SK-N-SH (cell line): ENCODE measurements around the gene SIGLEC15. TPM values are rescaled to one million over a fixed set of nuclear protein-coding genes. Genes with fewer than 3 reads are reported as not detected.
A peak's percentile ranks its signal among the peaks of the same experiment; 100 is the strongest.

Experiments used
- CTCF ChIA-PET: fragments of 300-600, 350-600 bp; formaldehyde crosslinking; extraction: SDS; loops from one replicate; lab custom pipeline; 2021; lab: Yijun Ruan, JAX
- POLR2A ChIA-PET: fragments of 350-600 bp; sonication (Branson Sonifier 250); formaldehyde crosslinking; extraction: SDS; loops from one replicate; lab custom pipeline; 2020; ENCODE audit warnings: antibody characterized with exemption, inconsistent platforms; lab: Yijun Ruan, JAX
- DNase-seq: peaks from one replicate; pipeline ENCODE4 v3.0.0; 2012
- H2AFZ ChIP-seq: fragments of 200-600 bp; sonication (generic); 2 replicates; pipeline ENCODE4 v1.8.1; 2016; ENCODE audit warnings: antibody characterized with exemption, mild to moderate bottlenecking, low read depth
- H3F3A ChIP-seq: fragments of 200-600 bp; sonication (generic); replicated peaks from 2 replicates; pipeline ENCODE3; 2016; ENCODE audit warnings: antibody characterized with exemption, mild to moderate bottlenecking; ENCODE audit not compliant: insufficient read depth
- H3K27ac ChIP-seq, 2 experiments: fragments of 200-500 bp in 1 of 2; fragments of 200-600 bp in 1 of 2; sonication (Bioruptor generic) in 1 of 2; sonication (generic), shearing (Covaris generic) in 1 of 2; 2 replicates each; pipeline versions ENCODE4 v1.5.1 to v1.6.1; 2014 to 2016; ENCODE audit warnings: low read depth in 2 of 2, inconsistent platforms in 1 of 2, low read length in 1 of 2, mild to moderate bottlenecking in 1 of 2, mixed read lengths in 1 of 2
- H3K27me3 ChIP-seq: fragments of 200-600 bp; sonication (generic), shearing (Covaris generic); 2 replicates; pipeline ENCODE4 v1.6.1; 2016; ENCODE audit warnings: mixed run types; ENCODE audit not compliant: insufficient read depth
- H3K36me3 ChIP-seq, 2 experiments: fragments of 200-500 bp in 1 of 2; fragments of 200-600 bp in 1 of 2; sonication (Bioruptor generic) in 1 of 2; sonication (generic) in 1 of 2; replicated peaks in 1 of 2; 2 replicates each; pipeline versions ENCODE3 to v1.5.1; 2014 to 2016; ENCODE audit warnings: low read length in 1 of 2, mild to moderate bottlenecking in 1 of 2; ENCODE audit not compliant: insufficient read depth in 2 of 2, control insufficient read depth in 1 of 2
- H3K4me1 ChIP-seq, 2 experiments: fragments of 200-500 bp in 1 of 2; fragments of 200-600 bp in 1 of 2; sonication (Bioruptor generic) in 1 of 2; sonication (generic), shearing (Covaris generic) in 1 of 2; 2 replicates each; pipeline versions ENCODE4 v1.5.1 to v1.6.1; 2014 to 2016; ENCODE audit warnings: low read depth in 1 of 2, low read length in 1 of 2, mixed run types in 1 of 2; ENCODE audit not compliant: insufficient read depth in 2 of 2, control insufficient read depth in 1 of 2
- H3K4me2 ChIP-seq: fragments of 200-600 bp; sonication (generic), shearing (Covaris generic); 2 replicates; pipeline ENCODE4 v1.6.1; 2017; ENCODE audit warnings: mixed run types
- H3K4me3 ChIP-seq, 2 experiments: fragments of 200-500 bp in 1 of 2; fragments of 200-600 bp in 1 of 2; sonication (Bioruptor generic) in 1 of 2; sonication (generic), shearing (Covaris generic) in 1 of 2; 2 replicates each; pipeline versions ENCODE4 v1.5.1 to v1.8.1; 2014 to 2016; ENCODE audit warnings: low read depth in 2 of 2, inconsistent platforms in 1 of 2, low read length in 1 of 2, mild to moderate bottlenecking in 1 of 2, mixed read lengths in 1 of 2, moderate library complexity in 1 of 2
- H3K79me2 ChIP-seq: fragments of 200-600 bp; sonication (generic); 2 replicates; pipeline ENCODE4 v1.8.1; 2017; ENCODE audit warnings: mild to moderate bottlenecking; ENCODE audit not compliant: insufficient read depth
- H3K9ac ChIP-seq: fragments of 200-600 bp; sonication (generic); 2 replicates; pipeline ENCODE4 v1.6.1; 2017; ENCODE audit warnings: mixed run types
- H3K9me2 ChIP-seq: fragments of 200-600 bp; sonication (generic); 2 replicates; pipeline ENCODE4 v1.6.1; 2017; ENCODE audit warnings: mixed run types
- H3K9me3 ChIP-seq: fragments of 200-600 bp; sonication (generic); 2 replicates; pipeline ENCODE4 v1.6.1; 2017; ENCODE audit warnings: mixed run types, mild to moderate bottlenecking, moderate library complexity
- H4K20me1 ChIP-seq: fragments of 200-600 bp; sonication (generic); 2 replicates; pipeline ENCODE4 v1.6.1; 2017; ENCODE audit warnings: mild to moderate bottlenecking, mixed run types; ENCODE audit not compliant: insufficient read depth
- CHD2 ChIP-seq: fragments of 150-350 bp; IDR thresholded peaks from 2 replicates; pipeline ENCODE4 v1.6.1; 2018; ENCODE audit warnings: low read length; ENCODE audit not compliant: partially characterized antibody
- ELF1 ChIP-seq: IDR thresholded peaks from 2 replicates; pipeline ENCODE4 v1.4.0; 2012
- EP300 ChIP-seq, 2 experiments: IDR thresholded peaks; 2 replicates each; pipeline versions ENCODE4 v1.4.0 to v1.6.1; 2012; ENCODE audit warnings: borderline replicate concordance in 1 of 2, low read depth in 1 of 2, low read length in 1 of 2
- EZH2phosphoT487 ChIP-seq: fragments of 200-600 bp; sonication (generic); IDR thresholded peaks from 2 replicates; pipeline ENCODE4 v1.6.1; 2017; ENCODE audit warnings: low read depth, mixed run types, mild to moderate bottlenecking, antibody characterized with exemption, moderate library complexity, borderline replicate concordance
- FOXJ3 ChIP-seq: sonication (generic); formaldehyde crosslinking; IDR thresholded peaks from 2 replicates; pipeline ENCODE4 v1.5.1; 2020; ENCODE audit warnings: mild to moderate bottlenecking, missing genetic modification reagents
- FOXM1 ChIP-seq: IDR thresholded peaks from 2 replicates; pipeline ENCODE4 v1.4.0; 2012; ENCODE audit warnings: low read depth, mild to moderate bottlenecking
- JUND ChIP-seq: IDR thresholded peaks from 2 replicates; pipeline ENCODE4 v1.4.0; 2012
- NRF1 ChIP-seq: IDR thresholded peaks from 2 replicates; pipeline ENCODE4 v1.6.1; 2012; ENCODE audit warnings: low read depth, mild to moderate bottlenecking, low read length
- RAD21 ChIP-seq: IDR thresholded peaks from 2 replicates; pipeline ENCODE4 v1.6.1; 2012; ENCODE audit warnings: mild to moderate bottlenecking, low read length
- SMC3 ChIP-seq: IDR thresholded peaks from 2 replicates; pipeline ENCODE4 v1.6.1; 2012; ENCODE audit warnings: low read depth, low read length, improper control_type of control experiment
- WGBS: methylation state at CpG from one replicate; pipeline ENCODE4 v1.1.6; 2017; ENCODE audit warnings: low lambda C conversion rate; 5-methylcytosine and 5-hydroxymethylcytosine counted together
- polyA plus RNA-seq, 3 experiments: library from polyadenylated mRNA; depleted of rRNA; stranded (reverse); fragments of >200 nt; gene quantifications; 2 replicates each; pipeline ENCODE4 v1.2.3, GENCODE V29; 2012
- TF ChIP-seq, protein P1 (sequence below): fragments of 150-350 bp; IDR thresholded peaks from 2 replicates; pipeline ENCODE4 v1.6.1; 2017; ENCODE audit warnings: antibody characterized with exemption, low read length, low read depth, borderline replicate concordance
- TF ChIP-seq, protein P2 (sequence below): IDR thresholded peaks from 2 replicates; pipeline ENCODE4 v1.4.0; 2012; ENCODE audit warnings: low read depth, borderline replicate concordance
- TF ChIP-seq, protein P3 (sequence below): fragments of 200-600 bp; sonication (generic); IDR thresholded peaks from 2 replicates; pipeline ENCODE4 v1.6.1; 2017; ENCODE audit warnings: antibody characterized with exemption, mild to moderate bottlenecking, moderate library complexity

The SIGLEC15 gene
- polyA plus RNA-seq, 1 of the 3 experiments (the other 2 are of a cell fraction), result 0.10 TPM

DNA sequence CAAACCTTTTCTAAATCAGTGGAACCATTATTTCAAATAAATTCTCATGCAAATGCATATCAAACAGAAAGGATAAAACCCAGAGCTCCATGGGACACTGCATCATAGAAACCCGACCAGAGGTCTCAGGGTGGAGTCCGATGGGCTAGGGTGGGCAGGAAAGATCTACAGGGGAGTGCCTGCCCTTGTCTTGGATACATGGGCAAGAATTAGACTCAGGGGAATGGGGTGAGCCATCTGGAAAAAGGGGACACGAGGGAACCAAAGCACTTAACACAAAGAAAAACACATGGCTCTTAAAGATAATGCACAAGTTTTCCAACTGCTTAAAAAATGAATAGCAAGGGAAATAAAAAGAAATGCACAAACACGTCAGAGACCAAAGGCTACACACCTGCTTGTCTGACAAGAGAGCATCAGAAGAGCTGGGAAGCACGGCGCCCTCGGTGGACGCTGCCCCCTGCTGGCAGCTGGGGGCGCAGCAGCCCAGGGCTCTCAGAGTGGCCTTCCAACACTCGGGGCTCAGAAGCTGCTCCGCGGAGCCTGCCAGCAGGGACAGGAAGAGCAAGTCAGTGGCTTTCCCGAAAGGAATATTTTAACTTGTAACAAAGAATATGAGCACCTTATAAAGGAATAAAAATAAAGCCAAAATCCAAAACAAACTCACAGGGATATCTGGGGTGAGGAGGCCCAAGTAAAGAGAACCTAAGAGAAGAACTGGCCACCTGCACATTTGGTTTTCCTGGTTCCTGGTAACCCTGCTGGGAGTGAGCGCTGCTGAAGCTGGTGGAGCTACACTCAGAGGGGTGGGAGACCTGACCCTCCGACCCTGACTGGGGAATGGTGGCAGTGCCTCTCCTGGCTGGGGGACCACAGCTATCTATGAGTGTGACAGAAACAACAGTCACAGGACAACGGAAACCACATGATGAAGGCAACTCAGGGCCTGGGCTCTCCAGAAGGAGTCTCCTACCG is 54.5 kb downstream of the SIGLEC15 start:
- CTCF ChIA-PET, result interaction anchor here (0.6 to 6.4 kb wide), 50 partner anchors 9 to 259 kb away, joined by 3 to 73 read pairs (median 4); partner anchors contain the start of gene SLC14A1
- peaks cover 58 to 75% of the 10 kb centered on the region in 2 experiments for H3K36me3 ChIP-seq

More for the DNA sequence above, 54.5 kb downstream of the SIGLEC15 start:
- Histone ChIP-seq H4K20me1 (no peaks in the 10 kb centered on the region), H3K79me2 (peaks cover 9% of the 10 kb centered on the region), H3K4me1 (no peaks in the 10 kb centered on the region; a peak in 1 of 4 replicates), H3K4me2 (no peak overlapping the region), H3K27ac (no peak overlapping the region), H3K9me2 (no peaks in the 10 kb centered on the region), H3K4me3 (peak overlapping the region in 1 of 2 experiments; percentile 30; a peak in 1 of 4 replicates), H3K27me3 (no peaks in the 10 kb centered on the region), H3K9ac (no peak overlapping the region), H3K9me3 (no peaks in the 10 kb centered on the region), H3F3A (peaks cover 3% of the 10 kb centered on the region), H2AFZ (no peak overlapping the region)
- POLR2A ChIA-PET, result no interaction called here
- peak; percentile 72 for DNase-seq
- WGBS, result 42% methylated on average over 15 of the region's 17 CpGs
- TF ChIP-seq FOXJ3 (CRISPR knock-in tag), result no peak
- TF ChIP-seq SMC3, result peak; percentile 92
- TF ChIP-seq, protein P1, sequence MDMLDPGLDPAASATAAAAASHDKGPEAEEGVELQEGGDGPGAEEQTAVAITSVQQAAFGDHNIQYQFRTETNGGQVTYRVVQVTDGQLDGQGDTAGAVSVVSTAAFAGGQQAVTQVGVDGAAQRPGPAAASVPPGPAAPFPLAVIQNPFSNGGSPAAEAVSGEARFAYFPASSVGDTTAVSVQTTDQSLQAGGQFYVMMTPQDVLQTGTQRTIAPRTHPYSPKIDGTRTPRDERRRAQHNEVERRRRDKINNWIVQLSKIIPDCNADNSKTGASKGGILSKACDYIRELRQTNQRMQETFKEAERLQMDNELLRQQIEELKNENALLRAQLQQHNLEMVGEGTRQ, result no peak
- TF ChIP-seq JUND, result no peak
- peak; percentile 79 for TF ChIP-seq RAD21
- TF ChIP-seq FOXM1, result no peak
- TF ChIP-seq ELF1, result no peak
- no peak for TF ChIP-seq EZH2phosphoT487
- no peak for TF ChIP-seq EP300 (IDR thresholded peaks at IDR 0.05; ENCODE audit: borderline replicate concordance in 1 of 2, low read depth in 1 of 2, low read length in 1 of 2)
- no peak for TF ChIP-seq CHD2
- 0 out of 2 replicates have a peak, but pooled peaks have one; percentile 2 for TF ChIP-seq NRF1
- TF ChIP-seq, protein P2, sequence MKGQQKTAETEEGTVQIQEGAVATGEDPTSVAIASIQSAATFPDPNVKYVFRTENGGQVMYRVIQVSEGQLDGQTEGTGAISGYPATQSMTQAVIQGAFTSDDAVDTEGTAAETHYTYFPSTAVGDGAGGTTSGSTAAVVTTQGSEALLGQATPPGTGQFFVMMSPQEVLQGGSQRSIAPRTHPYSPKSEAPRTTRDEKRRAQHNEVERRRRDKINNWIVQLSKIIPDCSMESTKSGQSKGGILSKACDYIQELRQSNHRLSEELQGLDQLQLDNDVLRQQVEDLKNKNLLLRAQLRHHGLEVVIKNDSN, result no peak
- TF ChIP-seq, protein P3, sequence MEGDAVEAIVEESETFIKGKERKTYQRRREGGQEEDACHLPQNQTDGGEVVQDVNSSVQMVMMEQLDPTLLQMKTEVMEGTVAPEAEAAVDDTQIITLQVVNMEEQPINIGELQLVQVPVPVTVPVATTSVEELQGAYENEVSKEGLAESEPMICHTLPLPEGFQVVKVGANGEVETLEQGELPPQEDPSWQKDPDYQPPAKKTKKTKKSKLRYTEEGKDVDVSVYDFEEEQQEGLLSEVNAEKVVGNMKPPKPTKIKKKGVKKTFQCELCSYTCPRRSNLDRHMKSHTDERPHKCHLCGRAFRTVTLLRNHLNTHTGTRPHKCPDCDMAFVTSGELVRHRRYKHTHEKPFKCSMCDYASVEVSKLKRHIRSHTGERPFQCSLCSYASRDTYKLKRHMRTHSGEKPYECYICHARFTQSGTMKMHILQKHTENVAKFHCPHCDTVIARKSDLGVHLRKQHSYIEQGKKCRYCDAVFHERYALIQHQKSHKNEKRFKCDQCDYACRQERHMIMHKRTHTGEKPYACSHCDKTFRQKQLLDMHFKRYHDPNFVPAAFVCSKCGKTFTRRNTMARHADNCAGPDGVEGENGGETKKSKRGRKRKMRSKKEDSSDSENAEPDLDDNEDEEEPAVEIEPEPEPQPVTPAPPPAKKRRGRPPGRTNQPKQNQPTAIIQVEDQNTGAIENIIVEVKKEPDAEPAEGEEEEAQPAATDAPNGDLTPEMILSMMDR, result peak; percentile 99
